Type B pancreatic cell (in vitro differentiated cells): ENCODE data around the gene CCDC57. TPM values are rescaled to one million over a fixed set of nuclear protein-coding genes. Genes with fewer than 3 reads are reported as not detected.

Experiments
- DNase-seq: peaks from one replicate; pipeline ENCODE4 v3.0.0; 2021; ENCODE audit warnings: mixed read lengths; ENCODE audit not compliant: unreplicated experiment; ENCODE audit errors: extremely low spot score
- H3K27ac Mint-ChIP-seq: 2 replicates; pipeline ENCODE4 v1.8.0; 2021; ENCODE audit warnings: mild to moderate bottlenecking, mixed read lengths
- H3K27me3 Mint-ChIP-seq: 2 replicates; pipeline ENCODE4 v1.8.0; 2021; ENCODE audit warnings: mixed read lengths
- H3K36me3 Mint-ChIP-seq: 2 replicates; pipeline ENCODE4 v1.8.0; 2021; ENCODE audit warnings: mixed read lengths
- H3K4me1 Mint-ChIP-seq: one replicate; pipeline ENCODE4 v1.8.0; 2021; ENCODE audit warnings: mixed read lengths; ENCODE audit not compliant: unreplicated experiment
- H3K4me3 Mint-ChIP-seq: 2 replicates; pipeline ENCODE4 v1.8.0; 2021; ENCODE audit warnings: mild to moderate bottlenecking, mixed read lengths
- H3K9me3 Mint-ChIP-seq: 2 replicates; pipeline ENCODE4 v1.8.0; 2021; ENCODE audit warnings: mixed read lengths
- CTCF ChIP-seq: fragments of 200-600 bp; sonication (generic); conservative IDR thresholded peaks from 2 replicates; pipeline ENCODE4 v1.5.0; 2021; ENCODE audit warnings: antibody characterized with exemption, mild to moderate bottlenecking
- total RNA-seq: library from RNA; stranded (reverse); gene quantifications from 2 replicates; pipeline ENCODE4 v1.2.1, GENCODE V29; 2021; ENCODE audit warnings: low replicate concordance

Gene CCDC57
- total RNA-seq, 1 donor from 2014 or later: 58.7 TPM

- H3K27ac Mint-ChIP-seq: peak overlapping the region; percentile 58
- TF ChIP-seq CTCF: no peak
- no peaks in the 10 kb centered on the region for H3K9me3 Mint-ChIP-seq
- H3K36me3 Mint-ChIP-seq: no peaks in the 10 kb centered on the region
- H3K4me3 Mint-ChIP-seq: peak overlapping the region; percentile 77
- DNase-seq: no peak
- H3K4me1 Mint-ChIP-seq: peaks cover 4% of the 10 kb centered on the region
- peaks cover 9% of the 10 kb centered on the region for H3K27me3 Mint-ChIP-seq
These were observed 17.3 kb upstream of the CCDC57 start for GRCh38 chr17:82229698-82230608.

GRCh38 chr17:82228842-82229697 is 16.4 kb upstream of the CCDC57 start, which contains the start of gene SLC16A3:
TSS of gene SLC16A3 (plus strand) at chr17:82229042. CDS start at chr17:82236009, 6,967 bp downstream.
- DNase-seq: no peak
- peaks cover 9% of the 10 kb centered on the region for H3K27me3 Mint-ChIP-seq
- no peaks in the 10 kb centered on the region for H3K4me1 Mint-ChIP-seq
- peak within 1 kb of the TSS; percentile 58 for H3K27ac Mint-ChIP-seq
- H3K4me3 Mint-ChIP-seq: peak within 1 kb of the TSS; percentile 77
- no peaks in the 10 kb centered on the region for H3K9me3 Mint-ChIP-seq
- H3K36me3 Mint-ChIP-seq: no peaks in the 10 kb centered on the region
- TF ChIP-seq CTCF: no peak

- no peak for DNase-seq
- no peak for TF ChIP-seq CTCF
- H3K27ac Mint-ChIP-seq: no peak overlapping the region
- H3K9me3 Mint-ChIP-seq: no peaks in the 10 kb centered on the region
- H3K4me1 Mint-ChIP-seq: no peaks in the 10 kb centered on the region
- peaks cover 9% of the 10 kb centered on the region for H3K27me3 Mint-ChIP-seq
- no peaks in the 10 kb centered on the region for H3K36me3 Mint-ChIP-seq
- peak overlapping the region; percentile 39 for H3K4me3 Mint-ChIP-seq
These were observed 15.7 kb upstream of the CCDC57 start for GRCh38 chr17:82228278-82228841.

GRCh38 chr17:82227629-82228277 is 15.1 kb upstream of the CCDC57 start:
- peaks cover 9% of the 10 kb centered on the region for H3K27me3 Mint-ChIP-seq
- DNase-seq: no peak
- no peaks in the 10 kb centered on the region for H3K4me1 Mint-ChIP-seq
- H3K9me3 Mint-ChIP-seq: no peaks in the 10 kb centered on the region
- H3K27ac Mint-ChIP-seq: peak overlapping the region; percentile 36
- no peaks in the 10 kb centered on the region for H3K36me3 Mint-ChIP-seq
- TF ChIP-seq CTCF: no peak
- peak overlapping the region; percentile 67 for H3K4me3 Mint-ChIP-seq
